DOHH2 (cell line): ENCODE results near the gene CLIC5.

Experiments
- H3F3A ChIP-seq: fragments of 200-600 bp; sonication (generic), shearing (Covaris generic); 2 replicates; pipeline ENCODE4 v1.6.0; 2016; ENCODE audit warnings: antibody characterized with exemption, mild to moderate bottlenecking; ENCODE audit not compliant: control insufficient read depth, insufficient read depth
- H3K27ac ChIP-seq: fragments of 200-600 bp; sonication (generic); 2 replicates; pipeline ENCODE4 v1.5.1; 2014; ENCODE audit warnings: low read depth, mild to moderate bottlenecking, low read length, moderate library complexity
- H3K27me3 ChIP-seq: fragments of 200-600 bp; sonication (generic); 2 replicates; pipeline ENCODE4 v1.6.1; 2014; ENCODE audit warnings: mild to moderate bottlenecking, low read length, mixed read lengths; ENCODE audit not compliant: control insufficient read depth
- H3K36me3 ChIP-seq: fragments of 200-600 bp; sonication (generic); 2 replicates; pipeline ENCODE4 v1.6.1; 2014; ENCODE audit warnings: mild to moderate bottlenecking, low read length, moderate library complexity, mixed read lengths; ENCODE audit not compliant: control insufficient read depth
- H3K4me1 ChIP-seq: fragments of 200-600 bp; sonication (generic); 2 replicates; pipeline ENCODE4 v1.6.1; 2014; ENCODE audit warnings: mild to moderate bottlenecking, low read length, mixed read lengths; ENCODE audit not compliant: control insufficient read depth
- H3K4me2 ChIP-seq: fragments of 200-600 bp; sonication (generic); 2 replicates; pipeline ENCODE4 v1.6.0; 2014; ENCODE audit warnings: mild to moderate bottlenecking, low read length, moderate library complexity
- H3K4me3 ChIP-seq: fragments of 200-600 bp; sonication (generic); 2 replicates; pipeline ENCODE4 v1.5.1; 2014; ENCODE audit warnings: mild to moderate bottlenecking, low read length, mixed read lengths
- H3K79me2 ChIP-seq: fragments of 200-600 bp; sonication (generic); 2 replicates; pipeline ENCODE4 v1.6.1; 2014; ENCODE audit warnings: mild to moderate bottlenecking, low read length, mixed read lengths; ENCODE audit not compliant: control insufficient read depth
- H3K9me2 ChIP-seq: fragments of 200-600 bp; sonication (generic); replicated peaks from 2 replicates; pipeline ENCODE4 v1.6.1; 2014; ENCODE audit warnings: mild to moderate bottlenecking, low read length, mixed read lengths; ENCODE audit not compliant: control insufficient read depth
- H3K9me3 ChIP-seq: fragments of 200-600 bp; sonication (generic); 2 replicates; pipeline ENCODE4 v1.6.1; 2014; ENCODE audit warnings: antibody characterized with exemption, low read length, mixed read lengths; ENCODE audit not compliant: control insufficient read depth, insufficient read depth
- H4K20me1 ChIP-seq: fragments of 200-600 bp; sonication (generic); 2 replicates; pipeline ENCODE4 v1.6.0; 2014; ENCODE audit warnings: low read depth, mild to moderate bottlenecking, antibody characterized with exemption, low read length, moderate library complexity; ENCODE audit not compliant: control insufficient read depth, insufficient read depth
- CTCF ChIP-seq: fragments of 200-600 bp; sonication (generic); IDR thresholded peaks from one replicate; pipeline ENCODE4 v1.5.1; 2014; ENCODE audit warnings: antibody characterized with exemption, mild to moderate bottlenecking, low read depth, low read length; ENCODE audit not compliant: poor library complexity, severe bottlenecking
- EZH2phosphoT487 ChIP-seq: fragments of 200-600 bp; sonication (generic); IDR thresholded peaks from 2 replicates; pipeline ENCODE4 v1.6.1; 2017; ENCODE audit warnings: borderline replicate concordance, mild to moderate bottlenecking, antibody characterized with exemption, low read length, moderate library complexity, mixed read lengths

The CLIC5 gene

GRCh38 chr6:45930420-45931040, 85.1 kb downstream of the CLIC5 start:
- Histone ChIP-seq H3K9me2 (no peaks in the 10 kb centered on the region), H3K27ac (no peak overlapping the region), H3F3A (no peaks in the 10 kb centered on the region), H3K36me3 (no peaks in the 10 kb centered on the region), H3K4me3 (no peak overlapping the region), H3K4me2 (no peak overlapping the region), H3K79me2 (no peaks in the 10 kb centered on the region), H3K9me3 (no peaks in the 10 kb centered on the region), H4K20me1 (no peaks in the 10 kb centered on the region), H3K4me1 (no peaks in the 10 kb centered on the region), H3K27me3 (0 out of 2 replicates have a peak, but pooled peaks cover 2% of the 10 kb centered on the region)
- TF ChIP-seq EZH2phosphoT487, result no peak
- peak; percentile 99 for TF ChIP-seq CTCF

DNA sequence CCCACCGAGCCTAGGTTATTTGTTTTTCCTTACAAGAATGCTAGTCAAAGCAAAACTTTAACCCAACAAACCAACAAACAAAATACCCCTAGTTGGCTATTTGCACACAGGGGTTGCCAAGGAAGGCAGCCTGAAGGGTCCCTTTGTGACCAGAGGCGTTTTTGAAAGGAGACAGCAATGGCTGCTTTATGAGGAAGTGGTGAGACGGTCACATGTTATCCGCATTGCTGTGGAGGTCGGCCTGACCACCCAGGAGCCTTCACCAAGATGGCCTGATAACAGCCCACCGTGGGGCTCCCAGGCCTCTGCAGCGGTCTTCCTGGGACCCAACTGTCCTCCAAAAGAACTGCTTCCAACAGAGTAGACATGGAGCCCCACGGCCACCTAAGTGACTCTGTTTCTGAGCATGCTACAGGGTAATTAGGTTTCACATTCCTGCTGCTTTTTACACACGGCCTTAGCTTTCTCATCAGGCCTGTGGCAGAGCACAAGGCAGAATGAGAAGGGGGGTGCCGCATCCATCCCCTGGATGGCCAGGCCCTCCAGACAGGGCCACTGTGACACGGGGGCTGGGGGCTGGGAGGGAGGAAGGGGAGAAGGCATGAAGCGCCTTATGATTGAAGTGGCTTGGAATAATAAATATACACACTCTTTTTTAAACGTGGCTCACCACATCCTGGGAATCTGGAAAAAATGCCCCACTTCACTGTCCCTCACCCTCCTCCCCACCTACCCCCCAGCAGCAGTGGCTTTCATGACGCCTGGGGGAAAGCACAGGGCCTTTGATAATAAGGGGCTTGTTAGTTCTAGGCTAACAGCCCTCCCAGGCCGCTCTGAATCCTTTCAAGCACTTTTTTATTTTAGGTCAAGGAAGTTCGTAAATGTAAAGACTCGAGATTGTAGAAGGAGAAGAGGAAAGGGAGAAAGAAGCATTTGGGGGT, 86.0 kb downstream of the CLIC5 start:
- H3K79me2 ChIP-seq, result no peaks in the 10 kb centered on the region

GRCh38 chr6:45928721-45929305, 86.8 kb downstream of the CLIC5 start:
- Histone ChIP-seq H3F3A (no peaks in the 10 kb centered on the region), H3K27me3 (peaks cover 10% of the 10 kb centered on the region)

More for the DNA sequence above, 86.0 kb downstream of the CLIC5 start:
- no peaks in the 10 kb centered on the region for H3F3A ChIP-seq
- H3K9me3 ChIP-seq, result no peaks in the 10 kb centered on the region
- no peaks in the 10 kb centered on the region for H3K36me3 ChIP-seq
- H3K27me3 ChIP-seq, result peaks cover 5% of the 10 kb centered on the region
- H3K27ac ChIP-seq, result no peak overlapping the region
- no peaks in the 10 kb centered on the region for H3K9me2 ChIP-seq
- H4K20me1 ChIP-seq, result no peaks in the 10 kb centered on the region
- no peak overlapping the region for H3K4me3 ChIP-seq
- no peaks in the 10 kb centered on the region for H3K4me1 ChIP-seq
- no peak overlapping the region for H3K4me2 ChIP-seq
- no peak for TF ChIP-seq EZH2phosphoT487

More at GRCh38 chr6:45928721-45929305, 86.8 kb downstream of the CLIC5 start:
- Histone ChIP-seq H4K20me1 (no peaks in the 10 kb centered on the region), H3K4me3 (no peak overlapping the region), H3K9me3 (no peaks in the 10 kb centered on the region), H3K4me1 (no peaks in the 10 kb centered on the region), H3K36me3 (no peaks in the 10 kb centered on the region), H3K27ac (no peak overlapping the region), H3K79me2 (no peaks in the 10 kb centered on the region), H3K4me2 (no peak overlapping the region), H3K9me2 (no peaks in the 10 kb centered on the region)
- TF ChIP-seq EZH2phosphoT487 (no peak), CTCF (no peak)
